ENCODE measurements around the gene BLCAP. TPM values are rescaled to one million over a fixed set of nuclear protein-coding genes. Genes with fewer than 3 reads are reported as not detected.

The BLCAP gene
- total and polyA plus RNA-seq, 2 donors (not counting 3 experiments of a cell fraction or from before 2014, with no cell fraction given) = 90.3 to 196 TPM

- no peaks in the 10 kb centered on the region for H3K4me1 ChIP-seq (ENCODE audit: control insufficient read depth, extremely low read depth, insufficient read depth, low read length)
- H3K36me3 ChIP-seq (ENCODE audit: control insufficient read depth in 2 of 2, extremely low read depth in 1 of 2, insufficient read depth in 2 of 2, low read length in 2 of 2) = no peaks in the 10 kb centered on the region
- FAIRE-seq (no peak), DNase-seq (ENCODE audit: low read depth, low spot score) (no peak)
- no peaks in the 10 kb centered on the region for H3K9me3 ChIP-seq (replicated peaks; ENCODE audit: control insufficient read depth, insufficient read depth, low read length)
- H3K9me1 ChIP-seq (replicated peaks; ENCODE audit: control insufficient read depth, extremely low read depth, insufficient read depth, low read length) = no peaks in the 10 kb centered on the region
- H2AFZ ChIP-seq (ENCODE audit: low read depth, low read length) = no peak overlapping the region
- CTCF ChIA-PET = no interaction called here
- H3K79me2 ChIP-seq (ENCODE audit: control insufficient read depth, insufficient read depth, low read length) = no peaks in the 10 kb centered on the region
- BruUV-seq (replicated peaks) = no TSS peak
- no peaks in the 10 kb centered on the region for H4K20me1 ChIP-seq (replicated peaks; ENCODE audit: control insufficient read depth, extremely low read depth, insufficient read depth, low read length)
- no peak overlapping the region for H3K9ac ChIP-seq (replicated peaks; ENCODE audit: extremely low read depth, insufficient read depth, low read length)
- no peak overlapping the region for H3K4me3 ChIP-seq (replicated peaks in 1 of 3; ENCODE audit: insufficient read depth in 1 of 3, low read depth in 1 of 3, low read length in 3 of 3)
- dilution Hi-C loops (cut with MboI; ENCODE audit: extremely low pct_ligation_motif_present, low sequenced_read_pairs) = no loop called here
- POLR2A ChIA-PET = no interaction called here
- H3K27me3 ChIP-seq (ENCODE audit: control insufficient read depth in 2 of 2, insufficient read depth in 2 of 2, low read length in 2 of 2) = peaks cover 4 to 7% of the 10 kb centered on the region in 2 experiments
- intact Hi-C loops (cut with micrococcal nuclease) = loop anchor here (5.0 kb wide), 1 partner anchor 478 kb away; no protein-coding TSS in a partner anchor
- H3K4me2 ChIP-seq (ENCODE audit: insufficient read depth, low read length) = no peak overlapping the region
- H3K27ac ChIP-seq (ENCODE audit: insufficient read depth, low read depth, low read length) = no peak overlapping the region
- no peak for TF ChIP-seq POLR2A (IDR thresholded peaks at IDR 0.05; ENCODE audit: low read depth, low read length)
These were observed 31.8 kb upstream of the BLCAP start for GRCh38 chr20:37559312-37560027.

GRCh38 chr20:37558779-37559178 is 31.1 kb upstream of the BLCAP start:
- no peak for FAIRE-seq
- Histone ChIP-seq H3K4me1 (ENCODE audit: control insufficient read depth, extremely low read depth, insufficient read depth, low read length) (no peaks in the 10 kb centered on the region), H2AFZ (ENCODE audit: low read depth, low read length) (no peak overlapping the region), H4K20me1 (replicated peaks; ENCODE audit: control insufficient read depth, extremely low read depth, insufficient read depth, low read length) (no peaks in the 10 kb centered on the region), H3K9me1 (replicated peaks; ENCODE audit: control insufficient read depth, extremely low read depth, insufficient read depth, low read length) (no peaks in the 10 kb centered on the region), H3K4me2 (ENCODE audit: insufficient read depth, low read length) (no peak overlapping the region), H3K27ac (ENCODE audit: insufficient read depth, low read depth, low read length) (no peak overlapping the region), H3K79me2 (ENCODE audit: control insufficient read depth, insufficient read depth, low read length) (no peaks in the 10 kb centered on the region), H3K4me3 (replicated peaks in 1 of 3; ENCODE audit: insufficient read depth in 1 of 3, low read depth in 1 of 3, low read length in 3 of 3) (no peak overlapping the region), H3K27me3 (ENCODE audit: control insufficient read depth in 2 of 2, insufficient read depth in 2 of 2, low read length in 2 of 2) (peaks cover 7 to 11% of the 10 kb centered on the region in 2 experiments), H3K9me3 (replicated peaks; ENCODE audit: control insufficient read depth, insufficient read depth, low read length) (no peaks in the 10 kb centered on the region), H3K9ac (replicated peaks; ENCODE audit: extremely low read depth, insufficient read depth, low read length) (no peak overlapping the region), H3K36me3 (ENCODE audit: control insufficient read depth in 2 of 2, extremely low read depth in 1 of 2, insufficient read depth in 2 of 2, low read length in 2 of 2) (no peaks in the 10 kb centered on the region)
- TF ChIP-seq FOS (IDR thresholded peaks at IDR 0.05; ENCODE audit: borderline replicate concordance, insufficient read depth, low read length) (no peak), EZH2 (IDR thresholded peaks at IDR 0.05; ENCODE audit: borderline replicate concordance, low read depth, low read length, severe bottlenecking) (no peak)
- POLR2A ChIA-PET = no interaction called here
- intact Hi-C loops (cut with micrococcal nuclease) (no loop called here), dilution Hi-C loops (cut with MboI; ENCODE audit: extremely low pct_ligation_motif_present, low sequenced_read_pairs) (no loop called here)
- DNase-seq (ENCODE audit: low read depth, low spot score) = no peak
- no TSS peak for BruUV-seq (replicated peaks)
- CTCF ChIA-PET = no interaction called here
